HCT116 (cell line): ENCODE data around the gene OMP. TPM values are rescaled to one million over a fixed set of nuclear protein-coding genes. Genes with fewer than 3 reads are reported as not detected.

Experiments
- ATAC-seq: fragments of 200-7000 bp; cut with Tn5 transposase; 2 replicates; pipeline ENCODE4 v1.9.1; 2020; ENCODE audit warnings: mild to moderate bottlenecking, moderate library complexity
- BruUV-seq: library from RNA; stranded (reverse); fragments of 400-500 nt; replicated peaks from 2 replicates; lab custom pipeline; 2021; lab: Mats Ljungman, UMichigan
- CTCF ChIA-PET: fragments of 300-600 bp; sonication (Branson Sonifier 250); formaldehyde crosslinking; loops from one replicate; lab custom pipeline; 2021; ENCODE audit warnings: antibody characterized with exemption; lab: Charles Lee
- POLR2A ChIA-PET: fragments of 300-600, 350-600 bp; sonication (Branson Sonifier 250); formaldehyde crosslinking; loops from one replicate; lab custom pipeline; 2021; ENCODE audit warnings: antibody characterized with exemption; lab: Charles Lee
- RAD21 ChIA-PET, 2 experiments: fragments of 300-600 bp; sonication (Branson Sonifier 250); formaldehyde crosslinking; loops; one replicate each; lab custom pipeline; 2023; ENCODE audit warnings: low total read pairs in 2 of 2; ENCODE audit not compliant: uncharacterized antibody in 2 of 2, unreplicated experiment in 2 of 2, low non-redundant PET in 1 of 2; lab: Charles Lee
- DNase-seq: peaks from one replicate; pipeline ENCODE4 v3.0.0-alpha.2; 2010; ENCODE audit warnings: low read depth, low spot score
- H2AFZ ChIP-seq: fragments of 200-600 bp; shearing (Covaris generic), sonication (generic); 2 replicates; pipeline ENCODE4 v1.6.1; 2017; ENCODE audit warnings: low read depth, mixed run types, mixed read lengths, antibody characterized with exemption, low read length; ENCODE audit not compliant: poor library complexity, severe bottlenecking
- H3K27ac ChIP-seq: 2 replicates; pipeline ENCODE4 v1.5.1; 2012; ENCODE audit warnings: low read depth, low read length
- H3K27me3 ChIP-seq: fragments of 200-600 bp; sonication (generic); 2 replicates; pipeline ENCODE4 v1.6.1; 2016; ENCODE audit warnings: mixed run types, low read length, mixed read lengths; ENCODE audit not compliant: insufficient read depth
- H3K36me3 ChIP-seq, 2 experiments: fragments of 200-500 bp in 1 of 2; fragments of 200-600 bp in 1 of 2; sonication (Bioruptor generic) in 1 of 2; sonication (generic) in 1 of 2; 2 replicates each; pipeline versions ENCODE4 v1.5.1 to v1.6.1; 2014 to 2016; ENCODE audit warnings: low read length in 2 of 2, inconsistent platforms in 1 of 2, mixed read lengths in 1 of 2, mixed run types in 1 of 2; ENCODE audit not compliant: insufficient read depth in 2 of 2, control insufficient read depth in 1 of 2
- H3K4me1 ChIP-seq, 2 experiments: fragments of 200-600 bp in 1 of 2; sonication (generic) in 1 of 2; 2 replicates each; pipeline versions ENCODE4 v1.5.1 to v1.6.1; 2012 to 2017; ENCODE audit warnings: low read length in 2 of 2, inconsistent platforms in 1 of 2, mild to moderate bottlenecking in 1 of 2, mixed read lengths in 1 of 2, mixed run types in 1 of 2, moderate library complexity in 1 of 2; ENCODE audit not compliant: insufficient read depth in 2 of 2, control insufficient read depth in 1 of 2
- H3K4me2 ChIP-seq: fragments of 200-600 bp; sonication (generic); 2 replicates; pipeline ENCODE4 v1.6.1; 2017; ENCODE audit warnings: mixed run types, low read length, mixed read lengths
- H3K4me3 ChIP-seq, 2 experiments: fragments of 200-600 bp in 1 of 2; sonication (generic) in 1 of 2; replicated peaks in 1 of 2; 2 replicates each; pipeline ENCODE4 v1.5.1; 2011 to 2016; ENCODE audit warnings: low read length in 2 of 2, control low read depth in 1 of 2, low read depth in 1 of 2, mild to moderate bottlenecking in 1 of 2, mixed read lengths in 1 of 2, mixed run types in 1 of 2
- H3K79me2 ChIP-seq: fragments of 200-600 bp; sonication (generic); 2 replicates; pipeline ENCODE4 v1.6.1; 2017; ENCODE audit warnings: mild to moderate bottlenecking, mixed run types, low read length, moderate library complexity, mixed read lengths; ENCODE audit not compliant: insufficient read depth
- H3K9ac ChIP-seq: fragments of 200-600 bp; sonication (generic); 2 replicates; pipeline ENCODE4 v1.6.1; 2016; ENCODE audit warnings: low read length, mixed read lengths
- H3K9me2 ChIP-seq: fragments of 200-600 bp; sonication (generic), shearing (Covaris generic); 2 replicates; pipeline ENCODE4 v1.6.1; 2017; ENCODE audit warnings: mixed run types, mild to moderate bottlenecking, moderate library complexity; ENCODE audit not compliant: insufficient read depth
- H3K9me3 ChIP-seq, 2 experiments: fragments of 200-500 bp in 1 of 2; fragments of 200-600 bp in 1 of 2; sonication (Bioruptor generic) in 1 of 2; sonication (generic) in 1 of 2; 2 replicates each; pipeline ENCODE4 v1.6.1; 2014 to 2017; ENCODE audit warnings: low read length in 2 of 2, mixed read lengths in 2 of 2, inconsistent platforms in 1 of 2, low read depth in 1 of 2, mild to moderate bottlenecking in 1 of 2, mixed run types in 1 of 2, moderate library complexity in 1 of 2; ENCODE audit not compliant: control insufficient read depth in 1 of 2, insufficient read depth in 1 of 2
- H4K20me1 ChIP-seq: fragments of 200-600 bp; sonication (generic), shearing (Covaris generic); 2 replicates; pipeline ENCODE4 v1.6.1; 2017; ENCODE audit warnings: mixed run types, mild to moderate bottlenecking, moderate library complexity; ENCODE audit not compliant: insufficient read depth
- ATF3 ChIP-seq: IDR thresholded peaks from 2 replicates; pipeline ENCODE4 v1.6.1; 2012
- CBX3 ChIP-seq: IDR thresholded peaks from 2 replicates; pipeline ENCODE4 v1.6.1; 2012; ENCODE audit warnings: low read depth
- CEBPB ChIP-seq: IDR thresholded peaks from 2 replicates; pipeline ENCODE4 v1.6.1; 2012; ENCODE audit warnings: low read depth
- EGR1 ChIP-seq: IDR thresholded peaks from 2 replicates; pipeline ENCODE4 v1.6.1; 2012; ENCODE audit warnings: low read depth
- ELF1 ChIP-seq: IDR thresholded peaks from 2 replicates; pipeline ENCODE4 v1.6.1; 2012; ENCODE audit warnings: low read depth, borderline replicate concordance
- EZH2 ChIP-seq: fragments of 200-600 bp; sonication (generic); IDR thresholded peaks from 2 replicates; pipeline ENCODE4 v1.6.1; 2017; ENCODE audit warnings: antibody characterized with exemption, mixed run types
- EZH2phosphoT487 ChIP-seq: fragments of 200-600 bp; IDR thresholded peaks from 2 replicates; pipeline ENCODE4 v1.6.1; 2018; ENCODE audit warnings: antibody characterized with exemption, borderline replicate concordance
- FOSL1 ChIP-seq: IDR thresholded peaks from 2 replicates; pipeline ENCODE4 v1.6.1; 2012; ENCODE audit warnings: low read depth
- JUND ChIP-seq: IDR thresholded peaks from 2 replicates; pipeline ENCODE4 v1.6.1; 2012
- POLR2A ChIP-seq: IDR thresholded peaks from 2 replicates; pipeline ENCODE4 v1.7.0; 2011; ENCODE audit warnings: borderline replicate concordance; ENCODE audit not compliant: insufficient read depth, insufficient read length; ENCODE audit errors: extremely low read depth
- POLR2AphosphoS5 ChIP-seq: IDR thresholded peaks from 2 replicates; pipeline ENCODE4 v1.6.1; 2011; ENCODE audit warnings: mild to moderate bottlenecking, low read depth, low read length, moderate library complexity
- RAD21 ChIP-seq: IDR thresholded peaks from 2 replicates; pipeline ENCODE4 v1.6.1; 2012; ENCODE audit warnings: low read depth, mild to moderate bottlenecking
- SIN3A ChIP-seq: IDR thresholded peaks from 2 replicates; pipeline ENCODE4 v1.6.1; 2012; ENCODE audit warnings: low read depth
- SP1 ChIP-seq: IDR thresholded peaks from 2 replicates; pipeline ENCODE4 v1.6.1; 2012; ENCODE audit warnings: low read depth
- SRF ChIP-seq: IDR thresholded peaks from 2 replicates; pipeline ENCODE4 v1.6.1; 2012; ENCODE audit warnings: low read depth
- TCF7L2 ChIP-seq: IDR thresholded peaks from 2 replicates; pipeline ENCODE4 v1.7.0; 2011; ENCODE audit warnings: borderline replicate concordance, inconsistent platforms; ENCODE audit not compliant: insufficient read depth, insufficient read length; ENCODE audit errors: extremely low read depth
- ZBTB33 ChIP-seq: IDR thresholded peaks from 2 replicates; pipeline ENCODE4 v1.6.1; 2011; ENCODE audit warnings: mild to moderate bottlenecking, low read length, moderate library complexity; ENCODE audit not compliant: insufficient replicate concordance; ENCODE audit errors: extremely low read depth
- intact Hi-C: fragments of 100-400 bp; cut with micrococcal nuclease; formaldehyde crosslinking; loops from 2 replicates; pipeline ENCODE4 v1.10.0; 2022
- total RNA-seq: library from RNA; stranded (reverse); gene quantifications from one replicate; pipeline ENCODE4 v1.2.1, GENCODE V29; 2021; ENCODE audit not compliant: unreplicated experiment
- TF ChIP-seq, protein P1 (sequence below): IDR thresholded peaks from 2 replicates; pipeline ENCODE4 v1.6.1; 2012; ENCODE audit warnings: low read depth
- TF ChIP-seq, protein P2 (sequence below), 3 experiments: fragments of 200-600 bp in 1 of 3; sonication (generic) in 1 of 3; IDR thresholded peaks in 2 of 3; conservative IDR thresholded peaks in 1 of 3; 2 replicates each; pipeline ENCODE4 v1.5.1; 2012 to 2017; ENCODE audit warnings: low read depth in 2 of 3, low read length in 2 of 3, antibody characterized with exemption in 1 of 3, borderline replicate concordance in 1 of 3, control low read depth in 1 of 3, mild to moderate bottlenecking in 1 of 3, mixed read lengths in 1 of 3, mixed run types in 1 of 3, moderate library complexity in 1 of 3; ENCODE audit not compliant: insufficient read depth in 1 of 3

OMP gene
- total RNA-seq, 1 experiment from 2014 or later: not detected

DNA sequence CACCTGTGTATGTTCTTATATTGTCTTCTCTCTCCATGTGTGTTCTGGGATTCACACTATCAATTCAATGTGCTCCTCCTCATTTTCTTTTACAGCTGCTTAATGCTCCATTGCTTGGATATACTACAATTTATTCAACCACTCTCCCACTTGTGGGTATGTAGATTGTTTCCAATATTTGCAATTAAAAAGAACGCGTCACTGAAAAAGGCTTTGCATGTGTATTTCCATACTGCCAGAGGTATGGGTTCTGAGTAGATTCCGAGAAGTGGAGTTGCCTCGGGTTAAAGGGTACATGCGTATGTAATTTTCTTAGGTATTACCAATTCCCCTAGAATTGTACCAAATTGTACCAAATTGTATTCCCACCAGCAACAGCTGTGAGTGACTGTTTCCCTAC lies 42.8 kb upstream of the OMP start:
- no peak for ATAC-seq
- no peak overlapping the region for H3K9ac ChIP-seq
- H3K9me3 ChIP-seq: peaks cover 4 to 13% of the 10 kb centered on the region in 2 experiments; a peak in 2 of 4 replicates
- no peaks in the 10 kb centered on the region for H3K27me3 ChIP-seq
- H2AFZ ChIP-seq: no peak overlapping the region
- no peaks in the 10 kb centered on the region for H4K20me1 ChIP-seq
- intact Hi-C loops: no loop called here
- H3K4me1 ChIP-seq: no peaks in the 10 kb centered on the region
- H3K36me3 ChIP-seq: no peaks in the 10 kb centered on the region
- TF ChIP-seq RAD21 (no peak), SIN3A (no peak), SRF (no peak), CEBPB (no peak), EZH2 (no peak), POLR2A (no peak), JUND (no peak), FOSL1 (no peak), TCF7L2 (no peak), SP1 (no peak), POLR2AphosphoS5 (no peak), EZH2phosphoT487 (no peak), CBX3 (no peak), ELF1 (no peak), ZBTB33 (no peak), ATF3 (no peak), EGR1 (no peak)
- TF ChIP-seq, protein P1, sequence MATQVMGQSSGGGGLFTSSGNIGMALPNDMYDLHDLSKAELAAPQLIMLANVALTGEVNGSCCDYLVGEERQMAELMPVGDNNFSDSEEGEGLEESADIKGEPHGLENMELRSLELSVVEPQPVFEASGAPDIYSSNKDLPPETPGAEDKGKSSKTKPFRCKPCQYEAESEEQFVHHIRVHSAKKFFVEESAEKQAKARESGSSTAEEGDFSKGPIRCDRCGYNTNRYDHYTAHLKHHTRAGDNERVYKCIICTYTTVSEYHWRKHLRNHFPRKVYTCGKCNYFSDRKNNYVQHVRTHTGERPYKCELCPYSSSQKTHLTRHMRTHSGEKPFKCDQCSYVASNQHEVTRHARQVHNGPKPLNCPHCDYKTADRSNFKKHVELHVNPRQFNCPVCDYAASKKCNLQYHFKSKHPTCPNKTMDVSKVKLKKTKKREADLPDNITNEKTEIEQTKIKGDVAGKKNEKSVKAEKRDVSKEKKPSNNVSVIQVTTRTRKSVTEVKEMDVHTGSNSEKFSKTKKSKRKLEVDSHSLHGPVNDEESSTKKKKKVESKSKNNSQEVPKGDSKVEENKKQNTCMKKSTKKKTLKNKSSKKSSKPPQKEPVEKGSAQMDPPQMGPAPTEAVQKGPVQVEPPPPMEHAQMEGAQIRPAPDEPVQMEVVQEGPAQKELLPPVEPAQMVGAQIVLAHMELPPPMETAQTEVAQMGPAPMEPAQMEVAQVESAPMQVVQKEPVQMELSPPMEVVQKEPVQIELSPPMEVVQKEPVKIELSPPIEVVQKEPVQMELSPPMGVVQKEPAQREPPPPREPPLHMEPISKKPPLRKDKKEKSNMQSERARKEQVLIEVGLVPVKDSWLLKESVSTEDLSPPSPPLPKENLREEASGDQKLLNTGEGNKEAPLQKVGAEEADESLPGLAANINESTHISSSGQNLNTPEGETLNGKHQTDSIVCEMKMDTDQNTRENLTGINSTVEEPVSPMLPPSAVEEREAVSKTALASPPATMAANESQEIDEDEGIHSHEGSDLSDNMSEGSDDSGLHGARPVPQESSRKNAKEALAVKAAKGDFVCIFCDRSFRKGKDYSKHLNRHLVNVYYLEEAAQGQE: no peak
- TF ChIP-seq, protein P2, sequence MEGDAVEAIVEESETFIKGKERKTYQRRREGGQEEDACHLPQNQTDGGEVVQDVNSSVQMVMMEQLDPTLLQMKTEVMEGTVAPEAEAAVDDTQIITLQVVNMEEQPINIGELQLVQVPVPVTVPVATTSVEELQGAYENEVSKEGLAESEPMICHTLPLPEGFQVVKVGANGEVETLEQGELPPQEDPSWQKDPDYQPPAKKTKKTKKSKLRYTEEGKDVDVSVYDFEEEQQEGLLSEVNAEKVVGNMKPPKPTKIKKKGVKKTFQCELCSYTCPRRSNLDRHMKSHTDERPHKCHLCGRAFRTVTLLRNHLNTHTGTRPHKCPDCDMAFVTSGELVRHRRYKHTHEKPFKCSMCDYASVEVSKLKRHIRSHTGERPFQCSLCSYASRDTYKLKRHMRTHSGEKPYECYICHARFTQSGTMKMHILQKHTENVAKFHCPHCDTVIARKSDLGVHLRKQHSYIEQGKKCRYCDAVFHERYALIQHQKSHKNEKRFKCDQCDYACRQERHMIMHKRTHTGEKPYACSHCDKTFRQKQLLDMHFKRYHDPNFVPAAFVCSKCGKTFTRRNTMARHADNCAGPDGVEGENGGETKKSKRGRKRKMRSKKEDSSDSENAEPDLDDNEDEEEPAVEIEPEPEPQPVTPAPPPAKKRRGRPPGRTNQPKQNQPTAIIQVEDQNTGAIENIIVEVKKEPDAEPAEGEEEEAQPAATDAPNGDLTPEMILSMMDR (IDR thresholded peaks at IDR 0.05 in 2 of 3, conservative IDR thresholded peaks at IDR 0.05 in 1 of 3; ENCODE audit: borderline replicate concordance in 1 of 3, insufficient read depth in 1 of 3, low read depth in 2 of 3, low read length in 2 of 3): no peak
- ChIA-PET CTCF (interaction anchor here (1.5 kb wide), 1 partner anchor 12 kb away, joined by 5 read pairs; no protein-coding TSS in a partner anchor), POLR2A (no interaction called here), RAD21 (no interaction called here)
- no TSS peak for BruUV-seq
- no peak for DNase-seq
- no peak overlapping the region for H3K4me2 ChIP-seq
- H3K4me3 ChIP-seq: no peak overlapping the region
- no peaks in the 10 kb centered on the region for H3K79me2 ChIP-seq
- H3K9me2 ChIP-seq: no peaks in the 10 kb centered on the region
- no peak overlapping the region for H3K27ac ChIP-seq
